HG02885 (cell line): Measurements from ENCODE around the gene MIXL1.
"Not testable (repeated sequence)": the region's sequence is repeated elsewhere in the genome, so short reads cannot be mapped to it uniquely, and the experiment has no call there.

Experiments used
- ATAC-seq: cut with Tn5 transposase; IDR thresholded peaks from one replicate; pipeline ENCODE4 v1.9.1; 2021; ENCODE audit warnings: mild to moderate bottlenecking; ENCODE audit not compliant: unreplicated experiment, poor library complexity

MIXL1 gene

DNA sequence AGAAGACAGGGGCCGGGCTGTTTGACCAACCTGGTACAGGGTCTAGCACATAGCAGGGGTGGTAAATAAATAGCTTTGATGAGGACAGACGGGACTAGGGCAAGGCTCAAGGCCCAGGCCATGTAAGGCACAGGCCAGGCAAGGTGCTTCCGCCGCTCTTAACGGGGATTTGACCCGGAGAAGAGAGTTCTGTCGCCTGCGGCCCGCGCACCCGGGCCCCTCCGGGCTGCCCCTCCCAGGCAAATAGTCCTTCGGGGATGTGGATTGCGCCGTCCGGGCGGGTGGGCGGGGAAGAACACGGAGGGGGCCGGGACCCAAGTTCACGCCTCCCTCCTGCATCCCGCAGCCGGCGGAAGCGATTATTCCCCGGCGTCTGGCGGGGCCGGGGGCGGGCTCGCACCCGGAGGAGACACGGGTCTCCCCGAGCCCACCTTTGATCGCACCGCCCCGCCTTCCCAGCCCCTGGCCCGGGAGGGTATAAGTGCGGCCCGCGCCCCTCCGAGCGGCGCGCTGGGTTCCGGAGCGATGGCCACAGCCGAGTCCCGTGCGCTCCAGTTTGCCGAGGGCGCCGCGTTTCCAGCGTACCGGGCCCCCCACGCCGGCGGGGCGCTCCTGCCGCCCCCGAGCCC lies at the start of gene MIXL1:
TSS of gene MIXL1 (plus strand) at position 508 of the 629 bp plus-strand sequence. CDS start at position 526, 18 bp downstream.
- peak; percentile 44 for ATAC-seq

DNA sequence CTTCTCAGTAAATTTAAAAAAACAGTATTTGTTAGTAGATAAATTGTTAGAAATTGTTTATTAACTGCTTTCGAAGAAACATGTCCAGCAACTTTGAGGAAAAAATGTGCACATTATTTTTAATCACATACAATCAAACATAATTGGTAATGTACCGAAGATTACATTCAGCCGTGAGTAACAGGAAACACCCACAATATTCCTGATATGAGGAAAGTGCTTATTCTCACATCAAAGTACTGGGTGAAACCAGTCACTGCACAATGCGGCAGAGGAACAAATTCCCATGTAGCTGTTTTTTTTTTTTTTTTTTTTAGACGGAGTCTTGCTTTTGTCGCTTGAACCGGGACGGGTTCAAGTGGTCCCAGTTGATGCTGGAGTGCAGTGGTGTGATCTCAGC lies 46.6 kb upstream of the MIXL1 start:
- ATAC-seq, result no peak

DNA sequence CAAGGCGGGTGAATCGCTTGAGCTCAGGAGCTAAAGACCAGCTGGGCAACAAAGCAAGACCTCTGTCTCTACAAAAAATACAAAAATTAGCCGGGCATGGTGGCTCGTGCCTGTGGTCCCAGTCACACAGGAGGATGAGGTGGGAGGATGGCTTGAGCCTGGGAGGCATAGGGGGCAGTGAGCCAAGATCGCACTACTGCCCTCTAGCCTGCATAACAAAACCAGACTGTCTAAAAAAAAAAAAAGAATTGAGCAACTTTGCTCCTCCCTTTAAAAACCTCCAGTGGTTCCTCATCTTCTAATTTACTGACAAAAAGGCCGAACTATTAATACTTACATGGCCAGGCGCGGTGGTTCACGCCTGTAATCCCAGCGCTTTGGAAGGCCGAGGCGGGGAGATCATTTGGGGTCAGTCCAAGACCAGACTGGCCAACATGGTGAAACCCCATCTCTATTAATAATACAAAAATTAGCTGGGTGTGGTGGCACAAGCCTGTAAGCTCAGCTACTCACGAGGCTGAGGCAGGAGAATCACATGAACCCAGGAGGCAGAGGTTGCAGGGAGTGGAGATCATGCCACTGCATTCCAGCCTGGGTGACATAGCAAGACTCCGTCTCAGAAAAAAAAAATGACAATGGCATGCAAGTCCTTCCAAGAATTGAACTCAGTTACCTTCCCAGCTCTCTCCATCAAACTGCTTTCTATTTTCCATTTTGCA lies 41.3 kb upstream of the MIXL1 start:
- ATAC-seq, result no peak

DNA sequence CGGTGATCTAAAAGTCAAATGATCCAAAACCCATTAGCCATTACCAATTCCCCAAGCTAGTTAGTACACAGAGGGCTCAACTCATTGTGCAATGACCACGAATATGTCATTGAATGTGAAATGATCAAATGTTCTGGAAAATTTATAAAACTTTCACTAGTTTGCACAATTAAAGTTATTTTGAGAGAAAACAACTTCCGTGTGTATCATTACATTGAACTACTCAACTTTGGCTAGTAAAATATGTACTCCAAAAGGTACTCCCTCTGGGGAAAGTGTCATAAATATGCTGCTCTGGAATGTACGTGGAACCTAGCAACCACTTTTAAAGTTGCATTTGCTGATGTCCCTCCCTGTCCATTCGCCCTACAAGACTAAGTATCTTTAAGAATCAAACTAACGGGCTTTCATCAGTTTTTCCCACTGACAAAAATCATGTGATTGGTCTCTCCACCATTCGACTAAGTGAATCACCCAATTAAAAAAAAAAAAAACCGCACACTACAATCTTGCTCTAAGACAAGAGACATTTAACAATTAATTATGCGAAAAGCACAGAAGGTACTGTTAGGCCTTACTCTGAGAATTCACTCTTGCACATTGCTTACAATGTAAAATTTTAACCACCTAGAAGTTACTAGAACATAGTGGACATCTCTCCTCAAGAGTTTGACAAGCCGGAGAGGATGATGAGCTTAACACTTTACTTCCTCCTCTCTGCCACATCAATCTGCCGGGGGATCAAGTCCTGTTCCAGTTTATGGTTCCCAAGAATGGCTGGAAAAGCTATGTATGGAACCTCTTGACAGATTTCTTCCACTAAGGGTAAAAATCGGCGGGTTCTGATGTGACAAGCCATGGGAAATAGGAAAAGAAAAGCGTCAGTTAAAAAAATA lies 38.1 kb upstream of the MIXL1 start:
- no peak for ATAC-seq

DNA sequence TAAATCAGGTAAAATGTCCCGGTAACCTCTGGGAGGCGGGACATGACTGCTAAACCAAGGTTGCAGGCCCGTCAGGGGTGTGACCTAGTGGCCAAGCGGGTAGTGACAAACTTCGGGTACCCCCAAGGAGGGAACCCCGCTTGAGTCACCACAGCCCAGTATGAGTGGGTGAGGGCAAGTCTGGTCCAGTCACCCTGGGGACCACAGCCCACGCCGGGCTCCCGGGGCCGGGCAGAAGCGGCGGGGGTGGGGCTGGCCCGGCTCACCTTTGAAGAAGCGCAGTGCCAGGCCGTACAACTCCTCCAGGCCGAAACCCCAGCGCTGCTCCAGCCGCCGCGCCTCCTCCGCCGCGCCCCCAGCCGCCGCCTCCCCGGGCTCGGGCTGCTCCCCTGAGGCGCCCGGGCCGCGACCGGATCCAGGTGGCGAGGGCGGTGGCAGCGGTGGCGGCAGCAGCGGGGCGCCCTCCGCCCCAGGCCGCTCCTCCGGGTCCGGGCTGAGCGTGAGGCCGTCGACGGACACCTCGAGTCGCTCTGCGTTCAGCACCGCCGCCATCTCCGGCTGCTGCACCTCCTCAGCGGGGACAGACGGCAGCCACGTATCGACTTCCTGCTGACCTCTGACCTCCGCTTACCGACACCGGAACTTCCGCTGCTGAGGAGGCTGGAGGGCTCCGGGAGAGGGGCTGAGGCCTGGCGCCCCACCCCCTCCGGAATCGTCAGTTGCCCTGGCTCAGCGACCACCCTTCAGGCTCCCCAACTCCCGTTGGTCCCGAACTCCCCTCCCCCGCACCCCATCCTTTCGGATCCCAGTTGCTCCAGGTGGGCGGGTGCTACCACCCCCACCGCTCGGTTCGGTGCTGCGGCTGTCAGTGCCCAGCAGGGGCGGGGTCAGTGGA lies 37.1 kb upstream of the MIXL1 start, which contains the start of gene ACBD3:
TSS of gene ACBD3 (minus strand) at position 618 of the 895 bp plus-strand sequence. CDS start at position 552, 66 bp downstream.
- ATAC-seq, result peak; percentile 94

DNA sequence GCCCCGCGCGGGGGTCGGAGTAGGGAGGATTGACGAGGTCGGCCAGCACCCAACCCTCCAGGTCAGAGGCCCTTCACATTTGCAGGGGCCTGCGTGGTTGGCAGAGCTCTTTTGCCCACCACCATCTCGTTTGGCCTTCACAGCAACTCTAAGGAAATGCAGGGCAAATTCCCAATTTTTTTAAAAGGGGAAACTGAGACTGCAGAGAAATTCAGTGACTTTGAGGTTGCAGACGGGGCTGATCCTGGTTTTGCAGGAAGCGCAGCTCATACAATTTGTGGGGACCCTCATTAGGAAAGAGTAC lies 36.5 kb upstream of the MIXL1 start:
- no peak for ATAC-seq

DNA sequence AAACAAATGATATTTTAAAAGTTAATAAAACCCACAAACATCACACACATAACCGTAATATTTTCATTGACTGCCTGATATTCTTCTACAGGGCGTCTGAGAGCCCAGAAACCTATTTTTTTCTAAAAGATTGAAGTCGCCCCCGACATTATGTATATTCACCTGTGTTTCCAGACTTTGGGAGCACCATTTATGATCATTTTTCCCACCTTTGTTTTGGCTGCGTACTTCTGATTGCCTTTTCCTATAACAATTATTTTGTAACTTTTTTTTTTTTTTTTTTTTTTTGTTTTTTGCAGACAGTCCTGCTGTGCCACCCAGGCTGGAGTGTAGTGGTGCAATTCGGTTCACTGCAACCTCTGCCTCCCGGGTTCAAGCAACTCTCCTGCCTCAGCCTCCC lies 36.1 kb upstream of the MIXL1 start:
- no peak for ATAC-seq

DNA sequence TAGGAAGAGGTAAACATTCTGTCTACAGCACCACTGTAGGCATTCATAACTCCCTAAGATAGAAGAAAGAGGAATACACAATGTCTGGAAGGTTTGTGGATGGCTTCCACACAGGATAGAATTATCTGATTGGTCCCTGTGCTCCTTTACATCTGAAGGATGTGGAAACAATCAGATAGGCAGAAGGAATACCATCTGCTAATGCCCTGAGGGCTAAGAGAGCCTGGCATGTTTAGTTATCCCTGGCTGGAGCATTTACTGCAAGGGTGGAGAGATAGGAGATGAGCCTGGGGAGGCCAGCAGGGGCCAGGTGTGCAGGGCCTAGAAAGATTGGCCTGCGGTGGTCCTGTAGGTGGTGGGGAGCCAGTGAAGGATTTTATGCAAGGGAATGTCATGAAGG lies 28.3 kb upstream of the MIXL1 start:
- no peak for ATAC-seq

DNA sequence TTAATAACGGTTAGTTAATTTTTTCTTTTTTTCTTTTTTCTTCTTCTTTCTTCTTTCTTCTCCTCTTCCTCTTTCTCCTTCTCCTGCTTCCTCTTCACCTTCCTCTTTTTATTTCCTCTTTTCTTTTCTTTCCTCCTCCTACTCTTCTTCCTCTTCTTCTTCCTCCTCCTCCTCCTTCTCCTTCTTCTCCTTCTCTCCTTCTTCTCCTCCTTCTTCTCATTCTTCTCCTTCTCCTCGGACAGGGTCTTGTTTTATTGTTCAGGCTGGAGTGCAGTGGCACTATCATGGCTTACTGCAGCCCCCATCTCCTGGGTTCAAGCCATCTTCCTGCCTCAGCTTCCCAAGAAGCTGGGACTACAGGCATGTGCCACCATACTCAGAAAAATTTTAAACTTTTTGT lies 23.5 kb upstream of the MIXL1 start:
- ATAC-seq, result no peak

DNA sequence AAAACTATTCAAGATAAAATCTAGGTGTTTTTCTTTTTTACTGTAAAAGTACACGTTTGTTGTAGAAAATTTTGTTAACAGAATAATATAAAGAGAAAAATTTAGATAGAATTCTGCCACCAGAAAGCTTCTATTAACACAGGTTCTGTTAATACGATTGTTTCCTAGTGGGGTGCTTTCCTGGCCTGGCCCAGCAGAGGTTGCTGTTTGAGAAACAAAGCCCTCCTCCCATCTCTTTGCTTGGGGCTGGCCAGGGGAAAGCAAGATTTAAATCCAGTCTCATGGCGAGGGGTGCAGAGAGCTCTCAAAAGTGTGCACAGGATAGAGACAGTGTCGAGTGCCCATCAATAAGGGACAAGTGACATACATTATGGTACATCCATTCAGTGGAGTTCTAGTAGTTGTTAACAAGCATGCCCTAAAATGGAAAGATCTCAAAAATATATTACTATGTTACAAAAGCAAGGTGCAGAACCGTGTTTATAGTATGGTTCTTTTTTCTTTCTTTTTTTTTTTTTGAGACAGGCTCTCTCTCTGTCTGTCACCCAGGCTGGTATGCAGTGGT lies 22.4 kb upstream of the MIXL1 start:
- peak; percentile 62 for ATAC-seq

DNA sequence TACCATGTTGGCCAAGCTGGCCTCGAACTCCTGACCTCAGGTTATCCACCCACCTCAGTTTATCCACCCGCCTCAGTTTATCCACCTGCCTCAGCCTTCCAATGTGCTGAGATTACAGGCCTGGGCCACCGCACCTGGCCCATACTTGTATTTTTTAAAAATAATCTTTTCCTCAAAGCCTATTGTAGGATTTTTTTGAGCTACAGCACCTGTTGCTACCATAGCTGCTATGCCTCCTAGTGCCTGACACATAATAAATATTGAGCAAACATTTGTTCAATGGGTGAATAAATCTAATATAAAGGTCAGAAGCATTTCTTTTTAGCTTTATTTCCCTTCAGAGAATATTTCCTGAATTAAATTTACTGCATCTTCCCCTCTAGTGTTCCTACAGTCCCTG lies 21.2 kb upstream of the MIXL1 start:
- ATAC-seq, result no peak

DNA sequence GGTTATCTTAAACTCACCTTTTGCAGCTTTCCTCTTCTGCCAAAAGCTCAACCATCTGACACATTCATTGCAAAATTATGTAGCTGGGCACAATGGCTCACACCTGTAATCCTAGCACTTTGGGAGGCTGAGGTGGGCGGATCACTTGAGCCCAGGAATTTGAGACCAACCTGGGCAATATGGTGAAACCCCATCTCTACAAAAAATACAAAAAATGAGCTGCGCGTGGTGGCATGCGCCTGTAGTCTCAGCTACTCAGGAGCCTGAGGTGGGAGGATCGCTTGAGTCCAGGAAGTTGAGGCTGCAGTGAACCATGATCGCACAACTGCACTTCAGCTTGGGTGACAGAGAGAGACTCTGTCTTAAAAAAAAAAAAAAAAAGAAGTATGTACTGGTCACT lies 20.8 kb upstream of the MIXL1 start:
- not testable (repeated sequence) for ATAC-seq

DNA sequence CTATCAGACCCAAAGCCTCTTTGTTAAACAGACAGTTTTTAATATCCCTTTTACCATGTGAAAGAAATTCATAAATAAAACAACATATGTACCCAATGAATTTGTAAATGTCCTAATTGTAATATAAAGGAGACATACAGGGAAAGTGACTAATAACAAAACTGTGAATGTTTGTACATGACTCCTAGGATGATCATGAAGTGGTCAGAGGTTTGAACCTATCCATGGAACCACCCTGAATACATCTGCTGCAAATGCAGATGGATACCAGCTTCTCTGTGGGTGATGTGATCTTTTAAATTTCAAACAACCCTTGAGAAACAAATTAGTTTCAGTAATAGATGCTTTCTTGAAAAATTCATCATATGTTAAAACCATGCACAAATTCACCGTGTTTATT lies 20.2 kb upstream of the MIXL1 start:
- no peak for ATAC-seq

DNA sequence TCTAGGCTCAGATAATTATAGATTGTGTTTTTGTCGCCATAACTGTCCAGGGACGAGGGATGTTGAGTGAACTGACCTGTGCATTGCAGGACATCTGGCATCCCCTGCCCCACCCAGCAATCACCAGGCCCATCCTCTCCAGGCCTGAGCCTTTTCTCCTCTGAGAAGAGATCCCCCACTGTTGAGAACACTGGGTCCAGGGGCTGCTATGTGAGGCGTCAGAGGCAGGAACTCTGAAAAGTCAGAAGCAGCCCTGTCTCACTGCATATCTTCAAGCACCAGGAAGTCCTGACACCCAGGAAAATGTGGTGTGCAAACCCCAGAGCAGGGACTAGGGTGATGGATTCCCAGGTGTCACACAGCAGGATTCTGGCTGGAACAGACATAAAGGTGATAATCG lies 19.8 kb upstream of the MIXL1 start:
- no peak for ATAC-seq

DNA sequence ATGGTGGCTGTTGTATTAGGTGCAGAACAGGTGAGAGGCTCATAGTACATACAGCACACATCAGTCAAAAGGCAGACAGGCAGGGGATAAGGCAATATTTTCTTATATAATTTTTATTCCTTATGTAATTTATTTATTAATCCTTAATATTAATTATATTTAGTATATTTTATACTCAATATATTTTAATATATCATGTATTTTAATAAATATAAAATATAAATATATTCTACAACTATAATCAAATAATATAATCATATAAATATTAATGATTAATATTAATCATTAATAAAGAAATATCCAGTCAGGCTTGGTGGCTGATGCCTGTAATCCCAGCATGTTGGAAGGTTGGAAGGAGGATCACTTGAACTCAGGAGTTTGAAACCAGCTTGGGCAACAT lies 19.3 kb upstream of the MIXL1 start:
- ATAC-seq, result no peak

DNA sequence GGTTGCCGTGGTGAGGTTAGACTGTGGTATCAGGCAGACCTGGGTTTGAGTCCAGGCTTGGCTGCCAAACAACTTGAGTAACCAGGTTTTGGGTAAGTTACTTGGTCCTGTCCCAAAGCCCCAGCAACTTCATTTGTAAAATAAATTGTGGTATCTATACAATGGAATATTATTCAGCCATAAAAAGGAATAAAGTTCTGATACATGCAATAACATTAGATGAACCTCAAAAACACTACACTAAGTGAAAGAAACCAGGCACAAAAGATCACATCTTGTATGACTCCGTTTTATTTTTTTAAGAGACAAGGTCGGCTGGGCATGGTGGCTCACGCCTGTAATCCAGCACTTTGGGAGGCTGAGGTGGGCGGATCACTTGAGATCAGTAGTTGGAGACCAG lies 16.4 kb upstream of the MIXL1 start:
- no peak for ATAC-seq

DNA sequence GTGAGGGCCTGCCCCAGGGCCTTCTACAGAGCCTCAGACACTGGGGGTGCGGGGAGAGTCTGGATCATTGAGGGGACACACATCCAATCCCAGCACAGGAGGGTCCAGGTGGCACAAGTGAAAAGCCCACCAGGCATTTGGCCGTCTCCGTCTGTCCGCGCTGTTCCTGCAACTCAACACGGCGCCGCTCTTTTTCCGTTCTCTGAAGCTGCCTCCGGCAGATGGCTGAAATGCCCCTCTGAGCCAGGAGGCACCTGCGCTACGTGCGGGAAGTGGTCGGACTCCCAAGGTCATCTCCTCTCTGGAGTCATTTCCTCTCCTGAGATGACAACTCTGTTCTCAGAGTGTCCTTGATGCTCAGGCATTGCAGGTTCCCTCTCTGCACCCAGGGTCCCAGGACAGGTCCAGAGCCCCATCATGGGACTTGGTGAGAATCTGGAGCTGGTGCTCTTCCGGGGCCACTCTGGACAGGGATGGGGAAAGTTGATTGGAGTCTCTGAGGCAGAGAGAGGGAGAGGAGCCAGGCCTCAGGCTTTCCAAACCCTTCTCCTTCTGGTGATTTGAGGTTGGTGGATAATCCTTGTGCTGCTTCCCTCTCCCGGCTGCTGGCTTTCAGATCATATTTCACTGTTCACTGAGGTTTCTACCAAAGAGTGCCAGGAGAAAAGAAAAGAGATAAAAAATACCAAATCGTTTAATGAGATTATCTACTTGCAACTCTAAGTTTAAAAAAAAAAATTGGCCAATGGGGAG lies 14.0 kb upstream of the MIXL1 start:
- no peak for ATAC-seq

DNA sequence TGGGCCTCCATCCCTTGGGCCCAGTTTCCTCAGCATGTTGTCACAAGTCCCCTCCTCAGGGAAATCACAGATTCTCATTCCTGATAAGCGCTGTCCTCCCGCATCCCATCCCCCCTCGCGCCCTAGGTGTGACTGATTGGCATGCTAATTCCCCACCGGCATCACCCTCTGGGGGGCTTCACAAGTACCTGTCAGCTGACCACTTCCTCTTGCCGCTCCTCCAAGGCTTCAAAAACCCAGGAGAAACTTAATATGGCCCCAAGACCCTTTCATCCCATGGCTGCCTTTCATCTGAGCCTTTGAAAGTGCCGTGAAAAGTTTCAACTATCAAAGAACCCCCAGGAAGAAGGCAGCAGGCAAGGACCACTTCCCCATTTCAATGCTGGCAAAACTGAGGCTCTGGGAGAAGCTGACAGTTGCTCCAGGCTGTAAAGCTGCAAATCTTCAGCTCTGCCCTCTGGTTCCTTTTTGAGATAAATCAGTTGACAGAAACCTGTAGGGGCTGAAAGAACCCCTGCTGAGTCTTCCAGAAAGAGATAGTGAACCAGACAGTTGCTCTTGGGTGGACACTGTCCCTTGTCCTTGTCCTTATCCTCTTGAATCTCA lies 12.8 kb upstream of the MIXL1 start:
- ATAC-seq, result no peak
